Measurements from ENCODE around the gene SCARF1. TPM values are rescaled to one million over a fixed set of nuclear protein-coding genes. Genes with fewer than 3 reads are reported as not detected.
"Not testable (repeated sequence)": the region's sequence is repeated elsewhere in the genome, so short reads cannot be mapped to it uniquely, and the experiment has no call there.

SCARF1 gene
- under 1 TPM; 0.12 to 0.95 (median 0.64) TPM for polyA plus RNA-seq

- Mint-ChIP-seq H3K27me3 (ENCODE audit: low read depth in 3 of 3) (peaks cover 4 to 9% (median 9%) of the 10 kb centered on the region in 3 donors), H3K36me3 (no peaks in the 10 kb centered on the region), H3K9me3 (no peaks in the 10 kb centered on the region), H3K4me3 (peak within 1 kb of the TSS; percentile 80 to 91 (median 82)), H3K4me1 (peaks cover 10 to 19% of the 10 kb centered on the region in 2 donors), H3K27ac (peak within 1 kb of the TSS in 2 of 6 donors; percentile 32 to 51)
- DNase-seq = no peak
Observed at GRCh38 chr17:1645207-1646171, at the start of gene SCARF1. Gene SCARF1 (minus strand): TSS chr17:1645732. CDS start chr17:1645697, 35 bp downstream.

- Mint-ChIP-seq H3K9me3 (no peaks in the 10 kb centered on the region), H3K36me3 (peaks cover 0 to 4% (median 0%) of the 10 kb centered on the region in 3 donors), H3K27ac (no peak overlapping the region), H3K27me3 (ENCODE audit: low read depth in 3 of 3) (peaks cover 2 to 4% (median 3%) of the 10 kb centered on the region in 3 donors), H3K4me3 (no peak overlapping the region), H3K4me1 (no peaks in the 10 kb centered on the region)
- no peak for DNase-seq
Observed at GRCh38 chr17:1693339-1693738, 47.8 kb upstream of the SCARF1 start.

GRCh38 chr17:1690544-1691221 is 45.2 kb upstream of the SCARF1 start:
- no peak for DNase-seq
- no peak overlapping the region for H3K4me3 Mint-ChIP-seq
- H3K27me3 Mint-ChIP-seq (ENCODE audit: low read depth in 3 of 3) = peaks cover 2 to 4% (median 3%) of the 10 kb centered on the region in 3 donors
- no peak overlapping the region for H3K27ac Mint-ChIP-seq
- H3K4me1 Mint-ChIP-seq = peaks cover 0 to 2% of the 10 kb centered on the region in 2 donors
- H3K36me3 Mint-ChIP-seq = peaks cover 0 to 4% (median 0%) of the 10 kb centered on the region in 3 donors
- H3K9me3 Mint-ChIP-seq = no peaks in the 10 kb centered on the region

- not testable (repeated sequence) for H3K36me3 Mint-ChIP-seq, DNase-seq, H3K9me3 Mint-ChIP-seq, H3K4me3 Mint-ChIP-seq, H3K27ac Mint-ChIP-seq
- Mint-ChIP-seq H3K4me1 (peaks cover 18 to 20% of the 10 kb centered on the region in 2 donors), H3K27me3 (ENCODE audit: low read depth in 3 of 3) (peaks cover 2 to 12% (median 10%) of the 10 kb centered on the region in 3 donors)
Observed at GRCh38 chr17:1688405-1688804, 42.9 kb upstream of the SCARF1 start.

GRCh38 chr17:1686086-1686485 is 40.6 kb upstream of the SCARF1 start:
- DNase-seq = no peak
- Mint-ChIP-seq H3K9me3 (no peaks in the 10 kb centered on the region), H3K4me3 (peak overlapping the region in 2 of 5 donors; percentile 40 to 41), H3K36me3 (peaks cover 5 to 16% (median 14%) of the 10 kb centered on the region in 3 donors), H3K27ac (peak overlapping the region in 4 of 6 donors; percentile 57 to 86 (median 73)), H3K27me3 (ENCODE audit: low read depth in 3 of 3) (peaks cover 2 to 13% (median 11%) of the 10 kb centered on the region in 3 donors), H3K4me1 (peaks cover 36 to 39% of the 10 kb centered on the region in 2 donors)

GRCh38 chr17:1684378-1685189 is 39.1 kb upstream of the SCARF1 start, which contains the start of gene PRPF8:
Gene PRPF8 (minus strand): TSS chr17:1684867. CDS start chr17:1684571, 296 bp downstream.
- peak within 1 kb of the TSS; percentile 99 to 100 (median 100) for H3K4me3 Mint-ChIP-seq
- peak; percentile 98 to 99 (median 98) for DNase-seq
- peaks cover 2 to 13% (median 11%) of the 10 kb centered on the region in 3 donors for H3K27me3 Mint-ChIP-seq (ENCODE audit: low read depth in 3 of 3)
- no peaks in the 10 kb centered on the region for H3K9me3 Mint-ChIP-seq
- peaks cover 18 to 28% (median 23%) of the 10 kb centered on the region in 3 donors for H3K36me3 Mint-ChIP-seq
- peaks cover 41 to 51% of the 10 kb centered on the region in 2 donors for H3K4me1 Mint-ChIP-seq
- H3K27ac Mint-ChIP-seq = peak within 1 kb of the TSS; percentile 94 to 100 (median 99)

GRCh38 chr17:1683459-1683858 is 37.9 kb upstream of the SCARF1 start:
- Mint-ChIP-seq H3K27me3 (ENCODE audit: low read depth in 3 of 3) (peaks cover 2 to 13% (median 11%) of the 10 kb centered on the region in 3 donors), H3K27ac (peak overlapping the region; percentile 90 to 100 (median 98)), H3K4me1 (peaks cover 41 to 51% of the 10 kb centered on the region in 2 donors), H3K36me3 (peaks cover 21 to 33% (median 25%) of the 10 kb centered on the region in 3 donors), H3K9me3 (no peaks in the 10 kb centered on the region), H3K4me3 (peak overlapping the region; percentile 99 to 100 (median 100))
- DNase-seq = no peak

- Mint-ChIP-seq H3K4me1 (peaks cover 11 to 19% of the 10 kb centered on the region in 2 donors), H3K36me3 (peaks cover 36 to 72% (median 45%) of the 10 kb centered on the region in 3 donors), H3K27me3 (ENCODE audit: low read depth in 3 of 3) (peaks cover 5 to 9% (median 8%) of the 10 kb centered on the region in 3 donors), H3K4me3 (no peak overlapping the region), H3K9me3 (no peaks in the 10 kb centered on the region), H3K27ac (no peak overlapping the region)
- no peak for DNase-seq
Observed at GRCh38 chr17:1676401-1676800, 30.9 kb upstream of the SCARF1 start.

GRCh38 chr17:1673041-1673785 is 27.7 kb upstream of the SCARF1 start:
- H3K27me3 Mint-ChIP-seq (ENCODE audit: low read depth in 3 of 3) = peaks cover 5 to 14% (median 9%) of the 10 kb centered on the region in 3 donors
- H3K9me3 Mint-ChIP-seq = no peaks in the 10 kb centered on the region
- H3K27ac Mint-ChIP-seq = peak overlapping the region in 3 of 6 donors; percentile 55 to 69 (median 60)
- H3K4me3 Mint-ChIP-seq = peak overlapping the region in 2 of 5 donors; percentile 6 to 28
- H3K4me1 Mint-ChIP-seq = peaks cover 15 to 28% of the 10 kb centered on the region in 2 donors
- peaks cover 32 to 75% (median 34%) of the 10 kb centered on the region in 3 donors for H3K36me3 Mint-ChIP-seq
- peak in 1 of 3 donors; percentile 18 for DNase-seq

GRCh38 chr17:1663934-1664333 is 18.4 kb upstream of the SCARF1 start:
- not testable (repeated sequence) for H3K27ac Mint-ChIP-seq; H3K9me3 Mint-ChIP-seq; H3K4me3 Mint-ChIP-seq; H3K4me1 Mint-ChIP-seq; H3K27me3 Mint-ChIP-seq (ENCODE audit: low read depth in 3 of 3); DNase-seq
- H3K36me3 Mint-ChIP-seq = peaks cover 22 to 38% (median 30%) of the 10 kb centered on the region in 3 donors

- Mint-ChIP-seq H3K27ac (no peak overlapping the region), H3K27me3 (ENCODE audit: low read depth in 3 of 3) (peaks cover 3 to 7% (median 5%) of the 10 kb centered on the region in 3 donors), H3K4me3 (no peak overlapping the region), H3K9me3 (no peaks in the 10 kb centered on the region), H3K36me3 (peaks cover 34 to 53% (median 44%) of the 10 kb centered on the region in 3 donors), H3K4me1 (no peaks in the 10 kb centered on the region)
- no peak for DNase-seq
Observed at GRCh38 chr17:1661045-1661444, 15.5 kb upstream of the SCARF1 start.

GRCh38 chr17:1658100-1658499 is 12.6 kb upstream of the SCARF1 start:
- DNase-seq = no peak
- H3K27me3 Mint-ChIP-seq (ENCODE audit: low read depth in 3 of 3) = peaks cover 5 to 9% (median 7%) of the 10 kb centered on the region in 3 donors
- no peak overlapping the region for H3K27ac Mint-ChIP-seq
- no peaks in the 10 kb centered on the region for H3K9me3 Mint-ChIP-seq
- peaks cover 44 to 73% (median 63%) of the 10 kb centered on the region in 3 donors for H3K36me3 Mint-ChIP-seq
- no peak overlapping the region for H3K4me3 Mint-ChIP-seq
- no peaks in the 10 kb centered on the region for H3K4me1 Mint-ChIP-seq
